K562 (cell line): ENCODE results near the gene LPIN1. TPM values are rescaled to one million over a fixed set of nuclear protein-coding genes. Genes with fewer than 3 reads are reported as not detected.

Experiments
- ARID1B ChIP-seq: fragments of 450-650 bp; IDR thresholded peaks from 2 replicates; pipeline ENCODE4 v1.6.1; 2016; ENCODE audit warnings: antibody characterized with exemption, mild to moderate bottlenecking, inconsistent platforms
- CHD2 ChIP-seq: IDR thresholded peaks from 2 replicates; pipeline ENCODE4 v1.6.1; 2011; ENCODE audit warnings: low read depth, low read length
- CREB1 ChIP-seq, 2 experiments: sonication (generic) in 1 of 2; formaldehyde crosslinking in 1 of 2; IDR thresholded peaks; 2 replicates each; pipeline versions ENCODE4 v1.6.1 to v1.8.0; 2012 to 2022; ENCODE audit warnings: inconsistent platforms in 1 of 2, mild to moderate bottlenecking in 1 of 2, missing genetic modification reagents in 1 of 2, moderate library complexity in 1 of 2
- NELFE ChIP-seq: IDR thresholded peaks from 2 replicates; pipeline ENCODE4 v1.6.1; 2011; ENCODE audit warnings: mild to moderate bottlenecking; ENCODE audit not compliant: insufficient read depth, insufficient read length
- PCBP2 ChIP-seq: fragments of 200-400 bp; formaldehyde crosslinking; IDR thresholded peaks from 2 replicates; pipeline ENCODE4 v1.6.1; 2018; ENCODE audit warnings: low read length, low read depth, mild to moderate bottlenecking, moderate library complexity; ENCODE audit not compliant: poor library complexity, severe bottlenecking
- SP1 ChIP-seq: sonication (generic); formaldehyde crosslinking; IDR thresholded peaks from 2 replicates; pipeline ENCODE4 v1.8.1; 2022; ENCODE audit warnings: mild to moderate bottlenecking, missing genetic modification reagents
- STAG1 ChIP-seq: sonication (generic); formaldehyde crosslinking; IDR thresholded peaks from 2 replicates; pipeline ENCODE4 v1.5.0; 2020; ENCODE audit warnings: missing genetic modification reagents, borderline replicate concordance
- TBP ChIP-seq: optimal IDR thresholded peaks from 2 replicates; pipeline ENCODE3; 2011; ENCODE audit warnings: low read depth, low read length, improper control_type of control experiment
- ZNF583 ChIP-seq: fragments of 250-450 bp; sonication (Bioruptor Pico); IDR thresholded peaks from 2 replicates; pipeline ENCODE4 v1.4.0; 2020
- polyA plus RNA-seq, 8 experiments: library from polyadenylated mRNA; depleted of rRNA in 4 of 8; stranded (reverse) in 5 of 8; unstranded in 3 of 8; fragments of >200 nt; fragmentation: Nextera tagmentation in 2 of 8; fragmentation: Illumina TruSeq in 1 of 8; extraction: Ambion mirVana in 2 of 8; extraction: Trizol in 1 of 8; gene quantifications; 2 replicates each; pipeline versions ENCODE4 v1.2.1 to v1.2.3, GENCODE V29; 2011 to 2014; ENCODE audit warnings: inconsistent platforms in 1 of 8, missing spikeins in 1 of 8
- total RNA-seq, 7 experiments: library from RNA; depleted of rRNA in 6 of 7; stranded (reverse); fragments of >200 nt in 6 of 7; fragmentation: Illumina TruSeq in 2 of 7; extraction: Trizol in 2 of 7; gene quantifications; 2 replicates each; pipeline versions ENCODE4 v1.2.1 to v1.2.3, GENCODE V29; 2011 to 2021; ENCODE audit warnings: low replicate concordance in 1 of 7
- TF ChIP-seq, protein P1 (sequence below), 2 experiments: fragments of 450-650 bp; IDR thresholded peaks; 2 replicates each; pipeline ENCODE4 v1.6.1; 2018; ENCODE audit warnings: mild to moderate bottlenecking in 2 of 2, low read depth in 1 of 2; ENCODE audit not compliant: partially characterized antibody in 2 of 2
- TF ChIP-seq, protein P2 (sequence below), 2 experiments: fragments of 450-650 bp; formaldehyde crosslinking in 1 of 2; IDR thresholded peaks; 2 replicates each; pipeline versions ENCODE4 v1.4.0 to v1.6.1; 2014 to 2020; ENCODE audit warnings: mild to moderate bottlenecking in 2 of 2, borderline replicate concordance in 1 of 2, low read depth in 1 of 2
- TF ChIP-seq, protein P3 (sequence below): fragments of 450-650 bp; conservative IDR thresholded peaks from 2 replicates; pipeline ENCODE4 v1.6.1; 2016; ENCODE audit warnings: missing genetic modification characterization, low read depth, mild to moderate bottlenecking, missing compliant biosample characterization, moderate library complexity

LPIN1 gene
- total and polyA plus RNA-seq, 9 of the 15 experiments (the other 6 are each of a cell fraction or from before 2014, with no cell fraction given), result 9.2 to 84.0 (median 27.8) TPM

GRCh38 chr2:11746807-11747459, 501 bp downstream of the LPIN1 start (continued):
- TF ChIP-seq CREB1 (IDR thresholded peaks at IDR 0.05), result no peak
- TF ChIP-seq CREB1 (CRISPR knock-in tag; IDR thresholded peaks at IDR 0.05), result peak; percentile 48; the same call in 1 of the 2 replicates
- TF ChIP-seq, protein P1, sequence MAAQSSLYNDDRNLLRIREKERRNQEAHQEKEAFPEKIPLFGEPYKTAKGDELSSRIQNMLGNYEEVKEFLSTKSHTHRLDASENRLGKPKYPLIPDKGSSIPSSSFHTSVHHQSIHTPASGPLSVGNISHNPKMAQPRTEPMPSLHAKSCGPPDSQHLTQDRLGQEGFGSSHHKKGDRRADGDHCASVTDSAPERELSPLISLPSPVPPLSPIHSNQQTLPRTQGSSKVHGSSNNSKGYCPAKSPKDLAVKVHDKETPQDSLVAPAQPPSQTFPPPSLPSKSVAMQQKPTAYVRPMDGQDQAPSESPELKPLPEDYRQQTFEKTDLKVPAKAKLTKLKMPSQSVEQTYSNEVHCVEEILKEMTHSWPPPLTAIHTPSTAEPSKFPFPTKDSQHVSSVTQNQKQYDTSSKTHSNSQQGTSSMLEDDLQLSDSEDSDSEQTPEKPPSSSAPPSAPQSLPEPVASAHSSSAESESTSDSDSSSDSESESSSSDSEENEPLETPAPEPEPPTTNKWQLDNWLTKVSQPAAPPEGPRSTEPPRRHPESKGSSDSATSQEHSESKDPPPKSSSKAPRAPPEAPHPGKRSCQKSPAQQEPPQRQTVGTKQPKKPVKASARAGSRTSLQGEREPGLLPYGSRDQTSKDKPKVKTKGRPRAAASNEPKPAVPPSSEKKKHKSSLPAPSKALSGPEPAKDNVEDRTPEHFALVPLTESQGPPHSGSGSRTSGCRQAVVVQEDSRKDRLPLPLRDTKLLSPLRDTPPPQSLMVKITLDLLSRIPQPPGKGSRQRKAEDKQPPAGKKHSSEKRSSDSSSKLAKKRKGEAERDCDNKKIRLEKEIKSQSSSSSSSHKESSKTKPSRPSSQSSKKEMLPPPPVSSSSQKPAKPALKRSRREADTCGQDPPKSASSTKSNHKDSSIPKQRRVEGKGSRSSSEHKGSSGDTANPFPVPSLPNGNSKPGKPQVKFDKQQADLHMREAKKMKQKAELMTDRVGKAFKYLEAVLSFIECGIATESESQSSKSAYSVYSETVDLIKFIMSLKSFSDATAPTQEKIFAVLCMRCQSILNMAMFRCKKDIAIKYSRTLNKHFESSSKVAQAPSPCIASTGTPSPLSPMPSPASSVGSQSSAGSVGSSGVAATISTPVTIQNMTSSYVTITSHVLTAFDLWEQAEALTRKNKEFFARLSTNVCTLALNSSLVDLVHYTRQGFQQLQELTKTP (IDR thresholded peaks at IDR 0.05; ENCODE audit: low read depth in 1 of 2, partially characterized antibody in 2 of 2), result no peak
- 0 out of 2 replicates have a peak, but pooled peaks have one; percentile 16 for TF ChIP-seq CHD2
- TF ChIP-seq ZNF583, result 0 out of 2 replicates have a peak, but pooled peaks have one; percentile 22
- TF ChIP-seq TBP, result no peak
- no peak for TF ChIP-seq ARID1B
- no peak for TF ChIP-seq PCBP2
- TF ChIP-seq, protein P2, sequence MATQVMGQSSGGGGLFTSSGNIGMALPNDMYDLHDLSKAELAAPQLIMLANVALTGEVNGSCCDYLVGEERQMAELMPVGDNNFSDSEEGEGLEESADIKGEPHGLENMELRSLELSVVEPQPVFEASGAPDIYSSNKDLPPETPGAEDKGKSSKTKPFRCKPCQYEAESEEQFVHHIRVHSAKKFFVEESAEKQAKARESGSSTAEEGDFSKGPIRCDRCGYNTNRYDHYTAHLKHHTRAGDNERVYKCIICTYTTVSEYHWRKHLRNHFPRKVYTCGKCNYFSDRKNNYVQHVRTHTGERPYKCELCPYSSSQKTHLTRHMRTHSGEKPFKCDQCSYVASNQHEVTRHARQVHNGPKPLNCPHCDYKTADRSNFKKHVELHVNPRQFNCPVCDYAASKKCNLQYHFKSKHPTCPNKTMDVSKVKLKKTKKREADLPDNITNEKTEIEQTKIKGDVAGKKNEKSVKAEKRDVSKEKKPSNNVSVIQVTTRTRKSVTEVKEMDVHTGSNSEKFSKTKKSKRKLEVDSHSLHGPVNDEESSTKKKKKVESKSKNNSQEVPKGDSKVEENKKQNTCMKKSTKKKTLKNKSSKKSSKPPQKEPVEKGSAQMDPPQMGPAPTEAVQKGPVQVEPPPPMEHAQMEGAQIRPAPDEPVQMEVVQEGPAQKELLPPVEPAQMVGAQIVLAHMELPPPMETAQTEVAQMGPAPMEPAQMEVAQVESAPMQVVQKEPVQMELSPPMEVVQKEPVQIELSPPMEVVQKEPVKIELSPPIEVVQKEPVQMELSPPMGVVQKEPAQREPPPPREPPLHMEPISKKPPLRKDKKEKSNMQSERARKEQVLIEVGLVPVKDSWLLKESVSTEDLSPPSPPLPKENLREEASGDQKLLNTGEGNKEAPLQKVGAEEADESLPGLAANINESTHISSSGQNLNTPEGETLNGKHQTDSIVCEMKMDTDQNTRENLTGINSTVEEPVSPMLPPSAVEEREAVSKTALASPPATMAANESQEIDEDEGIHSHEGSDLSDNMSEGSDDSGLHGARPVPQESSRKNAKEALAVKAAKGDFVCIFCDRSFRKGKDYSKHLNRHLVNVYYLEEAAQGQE (IDR thresholded peaks at IDR 0.05; ENCODE audit: borderline replicate concordance), result peak; percentile 44; the same call in 1 of the 2 replicates
- TF ChIP-seq, protein P2 (CRISPR knock-in tag; IDR thresholded peaks at IDR 0.05; ENCODE audit: low read depth), result no peak
- TF ChIP-seq, protein P3, sequence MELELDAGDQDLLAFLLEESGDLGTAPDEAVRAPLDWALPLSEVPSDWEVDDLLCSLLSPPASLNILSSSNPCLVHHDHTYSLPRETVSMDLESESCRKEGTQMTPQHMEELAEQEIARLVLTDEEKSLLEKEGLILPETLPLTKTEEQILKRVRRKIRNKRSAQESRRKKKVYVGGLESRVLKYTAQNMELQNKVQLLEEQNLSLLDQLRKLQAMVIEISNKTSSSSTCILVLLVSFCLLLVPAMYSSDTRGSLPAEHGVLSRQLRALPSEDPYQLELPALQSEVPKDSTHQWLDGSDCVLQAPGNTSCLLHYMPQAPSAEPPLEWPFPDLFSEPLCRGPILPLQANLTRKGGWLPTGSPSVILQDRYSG (tag), result no peak
- no peak for TF ChIP-seq STAG1 (CRISPR knock-in tag)
- TF ChIP-seq SP1, result peak; percentile 35; the same call in 1 of the 2 replicates
- no peak for TF ChIP-seq NELFE
